ENCODE data around the gene BCL10. TPM values are rescaled to one million over a fixed set of nuclear protein-coding genes. Genes with fewer than 3 reads are reported as not detected.
A peak's percentile ranks its signal among the peaks of the same experiment; 100 is the strongest.

Gene BCL10
- total RNA-seq, 1 donor from 2014 or later, result 36.4 TPM

- Histone ChIP-seq H3K27ac (ENCODE audit: low read depth, low read length) (no peak overlapping the region), H3K79me2 (ENCODE audit: insufficient read depth, low read length) (no peaks in the 10 kb centered on the region), H3K27me3 (ENCODE audit: insufficient read depth, low read length) (no peaks in the 10 kb centered on the region), H4K20me1 (ENCODE audit: insufficient read depth, low read length) (no peaks in the 10 kb centered on the region), H3K4me3 (ENCODE audit: insufficient read depth, low read depth, low read length) (no peak overlapping the region), H3K9me3 (ENCODE audit: insufficient read depth, low read depth, low read length) (no peaks in the 10 kb centered on the region), H3K9ac (ENCODE audit: low read length) (no peak overlapping the region), H3K4me1 (ENCODE audit: insufficient read depth, low read length) (peaks cover 71% of the 10 kb centered on the region), H3K4me2 (ENCODE audit: low read length) (no peak overlapping the region), H2AFZ (ENCODE audit: low read depth, low read length) (no peak overlapping the region), H3K36me3 (ENCODE audit: insufficient read depth, low read length) (peaks cover 4% of the 10 kb centered on the region)
- Mint-ChIP-seq H3K36me3 (ENCODE audit: low read depth, unreplicated experiment) (peaks cover 9% of the 10 kb centered on the region), H3K4me1 (ENCODE audit: low read depth, unreplicated experiment) (peaks cover 71% of the 10 kb centered on the region), H3K27ac (ENCODE audit: unreplicated experiment) (peak overlapping the region; percentile 34), H3K27me3 (ENCODE audit: low read depth, unreplicated experiment) (no peaks in the 10 kb centered on the region), H3K9me3 (ENCODE audit: unreplicated experiment) (no peaks in the 10 kb centered on the region), H3K4me3 (ENCODE audit: unreplicated experiment) (no peak overlapping the region)
- no peak for DNase-seq (ENCODE audit: low read depth)
- FAIRE-seq, result peak; percentile 54
- TF ChIP-seq CTCF (IDR thresholded peaks at IDR 0.05; ENCODE audit: insufficient read depth, low read depth, low read length) (no peak), EZH2 (IDR thresholded peaks at IDR 0.05; ENCODE audit: insufficient read depth, low read length) (no peak)
Observed at GRCh38 chr1:85318217-85318616, 41.8 kb upstream of the BCL10 start.

GRCh38 chr1:85317560-85317959 is 41.1 kb upstream of the BCL10 start:
- FAIRE-seq (no peak), DNase-seq (ENCODE audit: low read depth) (no peak)
- Mint-ChIP-seq H3K4me3 (ENCODE audit: unreplicated experiment) (no peak overlapping the region), H3K9me3 (ENCODE audit: unreplicated experiment) (no peaks in the 10 kb centered on the region), H3K27me3 (ENCODE audit: low read depth, unreplicated experiment) (no peaks in the 10 kb centered on the region), H3K27ac (ENCODE audit: unreplicated experiment) (no peak overlapping the region), H3K36me3 (ENCODE audit: low read depth, unreplicated experiment) (peaks cover 7% of the 10 kb centered on the region), H3K4me1 (ENCODE audit: low read depth, unreplicated experiment) (peaks cover 71% of the 10 kb centered on the region)
- no peak overlapping the region for H2AFZ ChIP-seq (ENCODE audit: low read depth, low read length)
- no peaks in the 10 kb centered on the region for H3K79me2 ChIP-seq (ENCODE audit: insufficient read depth, low read length)
- no peak for TF ChIP-seq CTCF (IDR thresholded peaks at IDR 0.05; ENCODE audit: insufficient read depth, low read depth, low read length)
- no peak for TF ChIP-seq EZH2 (IDR thresholded peaks at IDR 0.05; ENCODE audit: insufficient read depth, low read length)
- H3K9me3 ChIP-seq (ENCODE audit: insufficient read depth, low read depth, low read length), result no peaks in the 10 kb centered on the region
- H3K27me3 ChIP-seq (ENCODE audit: insufficient read depth, low read length), result no peaks in the 10 kb centered on the region
- no peak overlapping the region for H3K4me2 ChIP-seq (ENCODE audit: low read length)
- peaks cover 67% of the 10 kb centered on the region for H3K4me1 ChIP-seq (ENCODE audit: insufficient read depth, low read length)
- H4K20me1 ChIP-seq (ENCODE audit: insufficient read depth, low read length), result no peaks in the 10 kb centered on the region
- H3K4me3 ChIP-seq (ENCODE audit: insufficient read depth, low read depth, low read length), result no peak overlapping the region
- no peak overlapping the region for H3K9ac ChIP-seq (ENCODE audit: low read length)
- no peak overlapping the region for H3K27ac ChIP-seq (ENCODE audit: low read depth, low read length)
- H3K36me3 ChIP-seq (ENCODE audit: insufficient read depth, low read length), result peaks cover 4% of the 10 kb centered on the region

- Mint-ChIP-seq H3K4me1 (ENCODE audit: low read depth, unreplicated experiment) (peaks cover 71% of the 10 kb centered on the region), H3K27ac (ENCODE audit: unreplicated experiment) (peak overlapping the region; percentile 63)
- no peak for FAIRE-seq
Observed at GRCh38 chr1:85316321-85316720, 39.9 kb upstream of the BCL10 start.

More at GRCh38 chr1:85316321-85316720, 39.9 kb upstream of the BCL10 start:
- no peaks in the 10 kb centered on the region for H3K9me3 Mint-ChIP-seq (ENCODE audit: unreplicated experiment)
- no peaks in the 10 kb centered on the region for H3K27me3 Mint-ChIP-seq (ENCODE audit: low read depth, unreplicated experiment)
- H3K9ac ChIP-seq (ENCODE audit: low read length), result no peak overlapping the region
- peaks cover 7% of the 10 kb centered on the region for H3K36me3 Mint-ChIP-seq (ENCODE audit: low read depth, unreplicated experiment)
- H3K79me2 ChIP-seq (ENCODE audit: insufficient read depth, low read length), result no peaks in the 10 kb centered on the region
- H3K4me3 ChIP-seq (ENCODE audit: insufficient read depth, low read depth, low read length), result no peak overlapping the region
- no peaks in the 10 kb centered on the region for H3K9me3 ChIP-seq (ENCODE audit: insufficient read depth, low read depth, low read length)
- H2AFZ ChIP-seq (ENCODE audit: low read depth, low read length), result no peak overlapping the region
- no peak overlapping the region for H3K27ac ChIP-seq (ENCODE audit: low read depth, low read length)
- DNase-seq (ENCODE audit: low read depth), result no peak
- H3K4me1 ChIP-seq (ENCODE audit: insufficient read depth, low read length), result peaks cover 61% of the 10 kb centered on the region
- TF ChIP-seq CTCF (IDR thresholded peaks at IDR 0.05; ENCODE audit: insufficient read depth, low read depth, low read length) (no peak), EZH2 (IDR thresholded peaks at IDR 0.05; ENCODE audit: insufficient read depth, low read length) (no peak)
- no peaks in the 10 kb centered on the region for H3K27me3 ChIP-seq (ENCODE audit: insufficient read depth, low read length)
- H3K36me3 ChIP-seq (ENCODE audit: insufficient read depth, low read length), result peaks cover 4% of the 10 kb centered on the region
- no peak overlapping the region for H3K4me2 ChIP-seq (ENCODE audit: low read length)
- H3K4me3 Mint-ChIP-seq (ENCODE audit: unreplicated experiment), result no peak overlapping the region
- no peaks in the 10 kb centered on the region for H4K20me1 ChIP-seq (ENCODE audit: insufficient read depth, low read length)

Measured in astrocyte (in vitro differentiated cells and primary cell).